RKO (cell line): ENCODE results near the gene PRKN.

Experiments used
- DNase-seq: peaks from one replicate; pipeline ENCODE4 v3.0.0-alpha.2; 2016; ENCODE audit warnings: low spot score

Gene PRKN

DNA sequence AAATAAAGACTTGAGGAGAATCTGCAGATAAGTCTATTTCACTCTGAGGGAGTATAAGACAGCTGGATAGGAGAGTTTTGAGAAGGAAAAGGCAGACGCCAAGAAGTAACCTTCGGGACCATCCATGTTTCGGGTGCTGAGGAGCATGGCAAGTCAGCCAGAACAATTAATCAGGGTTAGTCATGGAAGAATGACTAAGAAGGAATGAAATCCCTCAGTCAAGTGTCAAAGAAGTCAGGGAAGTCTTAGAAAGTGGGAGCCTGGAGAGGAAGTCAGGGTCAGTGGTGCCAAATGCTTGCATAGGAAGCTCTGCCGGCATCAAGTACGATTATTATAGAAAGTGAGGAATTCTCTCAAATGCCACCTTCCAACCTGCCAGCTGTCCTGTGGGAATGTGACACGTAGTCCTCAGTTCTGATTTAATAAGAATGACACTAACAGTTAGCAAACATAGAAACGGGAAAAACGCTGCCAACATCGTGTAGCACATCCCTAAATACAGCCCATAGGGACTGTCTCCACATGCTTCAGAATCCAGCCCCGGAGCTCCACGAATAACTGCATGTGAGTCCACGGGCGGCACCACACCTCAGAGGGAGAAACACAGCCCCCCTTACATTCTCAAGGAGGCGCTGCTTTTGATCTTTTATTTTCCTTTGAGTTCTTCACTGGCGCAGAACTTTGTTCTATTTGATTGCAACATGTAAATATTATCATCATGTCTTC, 602.7 kb downstream of the PRKN start:
- no peak for DNase-seq

- DNase-seq = no peak
Observed at GRCh38 chr6:162123797-162124196, 603.8 kb downstream of the PRKN start.

GRCh38 chr6:162119341-162119740, 608.2 kb downstream of the PRKN start:
- DNase-seq = no peak

- DNase-seq = no peak
Observed at GRCh38 chr6:162118706-162119105, 608.9 kb downstream of the PRKN start.

- no peak for DNase-seq
Observed at GRCh38 chr6:162116902-162117525, 610.6 kb downstream of the PRKN start.

- no peak for DNase-seq
Observed at GRCh38 chr6:162109480-162110050, 618.0 kb downstream of the PRKN start.

DNA sequence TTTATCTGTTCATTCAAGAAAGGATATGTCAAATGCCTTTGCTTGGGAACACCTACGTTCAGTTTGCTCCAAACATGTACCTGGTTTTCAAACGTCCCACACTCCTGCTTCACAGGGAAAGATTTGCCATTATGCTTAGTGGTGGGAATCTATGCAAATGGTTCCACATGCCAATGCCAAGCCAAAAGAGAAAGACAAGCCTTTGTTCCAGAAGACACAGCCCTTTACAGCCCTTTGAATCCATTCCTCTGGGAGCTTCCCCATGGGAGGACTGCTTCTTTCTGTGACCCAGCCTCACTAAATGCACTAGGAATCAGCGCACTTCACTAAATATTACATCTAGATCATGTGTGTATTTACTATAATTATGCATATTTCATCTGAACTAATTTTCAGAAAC, 619.5 kb downstream of the PRKN start:
- no peak for DNase-seq

- no peak for DNase-seq
Observed at GRCh38 chr6:162100096-162100495, 627.5 kb downstream of the PRKN start.

DNA sequence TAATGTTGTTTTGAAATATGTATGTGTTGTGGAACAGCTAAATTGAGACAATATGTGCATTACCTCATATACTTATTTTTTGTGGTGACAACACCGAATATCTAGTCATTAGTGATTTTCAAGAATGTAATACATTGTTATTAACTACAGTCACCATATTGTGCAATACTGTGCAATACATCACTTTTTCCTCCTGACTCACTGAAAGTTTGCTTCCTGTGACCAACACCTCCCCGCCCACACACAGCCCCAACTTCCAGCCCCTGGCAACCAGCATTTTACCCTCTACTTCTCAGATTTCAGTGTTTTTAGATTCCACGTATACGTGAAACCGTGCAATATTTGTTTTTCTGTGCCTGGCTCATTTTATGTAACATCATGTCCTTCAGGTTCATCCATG, 627.9 kb downstream of the PRKN start:
- peak; percentile 65 for DNase-seq

- DNase-seq = no peak
Observed at GRCh38 chr6:162092816-162093502, 634.6 kb downstream of the PRKN start.

DNA sequence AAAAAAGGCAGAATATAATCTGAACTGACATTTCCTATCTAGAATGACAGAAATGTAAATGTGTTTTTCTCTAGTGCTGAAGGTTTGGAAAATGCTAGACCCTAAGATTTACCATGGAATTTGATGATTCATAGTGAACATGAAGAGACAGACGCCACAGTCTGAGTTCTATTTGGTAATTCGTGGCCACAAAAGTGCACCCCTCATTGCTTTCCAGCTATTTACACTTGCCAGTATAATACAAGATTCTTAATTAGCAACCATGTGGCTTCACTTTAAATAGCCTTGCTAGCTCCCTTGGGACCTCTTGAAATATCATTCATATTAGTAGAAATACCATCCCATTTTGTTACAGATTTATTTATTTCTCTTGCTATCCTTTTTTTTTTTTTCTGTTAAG, 636.8 kb downstream of the PRKN start:
- DNase-seq = no peak

DNA sequence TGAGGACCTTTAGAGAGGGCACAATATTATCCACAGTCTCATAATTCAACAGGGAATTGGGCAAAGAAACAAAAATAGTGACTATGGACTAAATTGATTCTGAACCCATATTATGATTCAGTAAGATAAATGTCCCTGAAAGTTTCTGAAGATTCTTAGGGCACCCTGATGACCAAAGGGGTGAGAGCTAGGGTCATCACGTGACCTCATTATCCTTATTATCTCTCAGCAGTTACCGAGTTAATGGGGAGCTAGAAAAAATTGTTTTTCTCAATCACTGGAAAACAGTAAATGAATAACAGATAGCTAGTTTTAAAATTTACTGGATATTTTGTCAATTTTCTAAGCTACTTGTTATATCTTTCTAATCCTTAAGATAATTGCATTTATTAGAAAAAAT, 639.5 kb downstream of the PRKN start:
- DNase-seq = no peak

DNA sequence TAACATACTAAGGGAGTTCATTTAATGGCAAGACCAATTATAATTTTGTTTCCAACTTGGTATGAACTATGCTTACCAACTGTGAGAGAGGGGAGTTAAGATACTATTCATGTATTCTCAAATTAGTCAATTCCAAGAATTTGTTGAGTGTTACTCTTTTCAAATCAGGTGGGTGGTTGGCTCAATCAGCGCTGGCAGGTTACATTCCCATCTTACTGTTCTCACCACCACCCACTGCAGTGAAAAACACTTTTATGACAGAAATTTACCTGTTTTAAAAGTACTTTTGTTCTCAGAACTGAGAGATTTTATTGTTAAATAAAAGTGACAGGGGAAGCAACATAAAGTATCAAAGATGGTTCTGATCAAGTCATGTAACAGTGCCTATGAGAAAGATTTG, 642.0 kb downstream of the PRKN start:
- DNase-seq = no peak

DNA sequence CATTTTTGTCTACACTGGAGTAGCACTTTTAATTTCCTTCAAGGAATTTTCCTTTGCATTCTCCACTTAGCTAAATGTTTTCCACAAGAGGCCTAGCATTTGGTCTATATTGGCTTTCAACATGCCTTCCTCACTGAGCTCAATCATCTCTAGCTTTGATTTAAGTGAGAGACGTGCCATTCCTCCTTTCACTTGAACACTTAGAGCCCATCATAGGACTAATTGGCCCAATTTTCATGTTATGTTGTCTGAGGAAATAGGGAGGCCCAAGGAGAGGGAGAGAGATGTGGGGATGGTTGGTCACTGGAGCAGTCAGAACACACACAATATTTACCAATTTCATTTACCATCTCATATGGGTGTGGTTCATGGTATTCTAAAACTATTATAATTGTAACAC, 645.0 kb downstream of the PRKN start:
- DNase-seq = no peak

DNA sequence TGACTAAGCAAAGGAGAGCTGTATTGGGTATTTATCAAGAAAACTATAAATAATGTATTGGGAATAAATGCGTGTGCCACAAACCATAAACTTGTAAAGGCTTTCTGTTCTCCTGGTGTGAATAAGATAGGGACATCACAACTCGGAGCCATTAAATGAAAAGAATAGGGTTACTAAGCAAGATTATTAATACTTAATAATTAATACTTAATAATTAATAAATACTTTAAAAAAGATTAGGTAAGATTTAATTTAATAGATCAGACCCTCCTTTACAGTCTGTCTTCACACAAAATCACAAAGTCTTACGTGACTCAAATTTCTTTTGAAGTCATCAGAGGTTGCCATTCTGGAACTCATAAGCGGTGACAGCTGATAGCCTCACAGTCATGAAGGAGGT, 648.9 kb downstream of the PRKN start:
- DNase-seq = no peak

GRCh38 chr6:162078126-162078525, 649.4 kb downstream of the PRKN start:
- no peak for DNase-seq

DNA sequence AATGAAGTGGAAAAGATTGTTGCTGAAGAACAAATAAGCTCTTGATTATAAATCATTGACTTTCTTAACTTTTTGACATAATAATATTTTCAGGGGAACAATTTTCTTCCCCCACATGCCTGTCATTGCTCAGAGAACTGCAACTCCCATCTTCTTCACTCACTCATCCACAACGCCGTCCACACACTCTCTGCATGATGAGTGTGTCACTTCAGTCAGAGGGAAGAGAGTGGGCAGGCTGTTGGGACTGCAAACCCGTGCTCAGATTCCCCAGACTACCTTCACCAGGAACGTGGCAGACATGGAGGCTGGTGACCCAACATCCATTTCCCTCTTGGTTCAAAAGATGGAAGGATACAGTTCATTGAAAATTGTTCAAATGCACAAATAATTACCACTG, 650.8 kb downstream of the PRKN start:
- no peak for DNase-seq

GRCh38 chr6:162074641-162075275, 652.8 kb downstream of the PRKN start:
- no peak for DNase-seq

- no peak for DNase-seq
Observed at GRCh38 chr6:162070639-162071038, 656.9 kb downstream of the PRKN start.

- DNase-seq = no peak
Observed at GRCh38 chr6:162069995-162070394, 657.6 kb downstream of the PRKN start.

DNA sequence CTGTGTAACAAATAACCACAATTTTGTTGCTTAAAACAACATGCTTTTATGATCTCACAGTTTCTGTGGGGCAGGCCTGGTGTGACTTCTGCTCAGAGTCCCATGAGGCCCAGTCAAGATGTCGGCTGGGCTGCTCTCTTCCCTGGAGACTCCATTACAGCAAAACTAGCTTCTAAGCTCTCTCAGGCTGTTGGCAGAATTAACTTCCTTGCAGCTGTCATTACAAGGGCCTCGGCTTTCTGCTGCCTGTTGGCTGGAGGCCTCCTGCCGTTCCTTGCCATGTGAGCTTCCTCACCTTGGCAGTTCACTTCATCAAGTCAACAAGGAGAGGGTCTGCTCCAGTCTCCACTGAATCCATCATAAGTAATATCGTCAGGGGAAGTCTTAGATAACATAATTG, 659.2 kb downstream of the PRKN start:
- DNase-seq = no peak

DNA sequence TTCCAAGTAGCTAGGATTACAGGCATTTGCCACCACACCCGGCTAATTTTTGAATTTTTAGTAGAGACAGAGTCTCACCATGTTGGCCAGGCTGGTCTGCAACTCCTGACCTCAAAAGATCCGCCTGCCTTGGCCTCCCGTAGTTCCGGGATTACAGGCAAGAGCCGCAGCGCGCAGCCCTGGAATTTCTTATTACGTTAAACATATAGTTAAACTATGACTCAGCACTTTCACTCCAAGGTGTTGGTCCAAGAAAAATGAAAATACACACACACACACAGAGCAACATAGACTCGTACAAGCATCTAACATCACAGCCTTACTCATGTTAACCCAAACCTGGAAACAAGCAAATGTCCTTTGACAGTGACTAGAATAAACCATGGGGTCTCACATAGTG, 663.9 kb downstream of the PRKN start:
- DNase-seq = no peak
